Type B pancreatic cell (in vitro differentiated cells): Measurements from ENCODE around the gene CYP3A7. TPM values are rescaled to one million over a fixed set of nuclear protein-coding genes. Genes with fewer than 3 reads are reported as not detected.

Source experiments
- DNase-seq: peaks from one replicate; pipeline ENCODE4 v3.0.0; 2021; ENCODE audit warnings: mixed read lengths; ENCODE audit not compliant: unreplicated experiment; ENCODE audit errors: extremely low spot score
- H3K27ac Mint-ChIP-seq: 2 replicates; pipeline ENCODE4 v1.8.0; 2021; ENCODE audit warnings: mild to moderate bottlenecking, mixed read lengths
- H3K27me3 Mint-ChIP-seq: 2 replicates; pipeline ENCODE4 v1.8.0; 2021; ENCODE audit warnings: mixed read lengths
- H3K36me3 Mint-ChIP-seq: 2 replicates; pipeline ENCODE4 v1.8.0; 2021; ENCODE audit warnings: mixed read lengths
- H3K4me1 Mint-ChIP-seq: one replicate; pipeline ENCODE4 v1.8.0; 2021; ENCODE audit warnings: mixed read lengths; ENCODE audit not compliant: unreplicated experiment
- H3K4me3 Mint-ChIP-seq: 2 replicates; pipeline ENCODE4 v1.8.0; 2021; ENCODE audit warnings: mild to moderate bottlenecking, mixed read lengths
- H3K9me3 Mint-ChIP-seq: 2 replicates; pipeline ENCODE4 v1.8.0; 2021; ENCODE audit warnings: mixed read lengths
- CTCF ChIP-seq: fragments of 200-600 bp; sonication (generic); conservative IDR thresholded peaks from 2 replicates; pipeline ENCODE4 v1.5.0; 2021; ENCODE audit warnings: antibody characterized with exemption, mild to moderate bottlenecking
- total RNA-seq: library from RNA; stranded (reverse); gene quantifications from 2 replicates; pipeline ENCODE4 v1.2.1, GENCODE V29; 2021; ENCODE audit warnings: low replicate concordance

CYP3A7 gene
- total RNA-seq, 1 donor from 2014 or later, result 0.46 TPM

DNA sequence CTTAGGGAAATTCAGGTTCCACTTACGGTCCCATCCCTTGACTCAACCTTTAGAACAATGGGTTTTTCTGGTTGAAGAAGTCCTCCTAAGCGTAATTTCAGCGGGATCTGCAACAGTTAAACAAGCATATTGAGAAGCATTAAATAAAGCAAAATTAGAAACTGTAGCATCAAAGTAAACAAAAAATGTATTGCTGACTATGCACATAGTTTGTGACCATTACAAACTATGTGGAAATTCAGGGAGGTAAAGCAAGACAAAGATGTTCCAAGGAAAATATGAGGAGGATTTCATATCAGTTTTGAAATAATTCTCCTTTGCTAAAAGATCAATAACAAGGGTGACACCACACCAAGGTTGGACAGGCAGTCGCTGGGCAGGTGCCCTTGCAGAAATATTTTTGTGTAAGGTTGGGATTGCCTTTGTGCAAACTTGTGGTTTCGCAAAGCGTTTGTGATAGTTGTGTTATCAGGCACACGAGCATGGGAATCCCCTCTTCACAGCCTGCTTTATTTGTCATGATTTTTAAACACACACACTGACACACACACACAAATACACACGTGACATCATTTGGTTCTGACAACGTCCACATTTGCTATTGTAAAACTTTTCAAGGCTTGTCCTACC is 49.8 kb downstream of the CYP3A7 start:
- peaks cover 14% of the 10 kb centered on the region for H3K36me3 Mint-ChIP-seq
- H3K4me1 Mint-ChIP-seq, result no peaks in the 10 kb centered on the region
- peaks cover 13% of the 10 kb centered on the region for H3K9me3 Mint-ChIP-seq
- DNase-seq, result no peak
- no peak for TF ChIP-seq CTCF
- H3K27me3 Mint-ChIP-seq, result no peaks in the 10 kb centered on the region
- no peak overlapping the region for H3K4me3 Mint-ChIP-seq
- H3K27ac Mint-ChIP-seq, result no peak overlapping the region

- H3K36me3 Mint-ChIP-seq, result peaks cover 18% of the 10 kb centered on the region
- no peak for DNase-seq
- no peak for TF ChIP-seq CTCF
- H3K27me3 Mint-ChIP-seq, result no peaks in the 10 kb centered on the region
- H3K4me3 Mint-ChIP-seq, result peak within 1 kb of the TSS; percentile 87
- peaks cover 8% of the 10 kb centered on the region for H3K4me1 Mint-ChIP-seq
- peak within 1 kb of the TSS; percentile 88 for H3K27ac Mint-ChIP-seq
- peaks cover 13% of the 10 kb centered on the region for H3K9me3 Mint-ChIP-seq
These were observed 55.4 kb downstream of the CYP3A7 start, which contains the start of gene CYP3A5 for GRCh38 chr7:99679400-99680191. Gene CYP3A5 (minus strand): TSS chr7:99679996. CDS start chr7:99679896, 100 bp downstream.

- H3K4me1 Mint-ChIP-seq, result peaks cover 8% of the 10 kb centered on the region
- peak overlapping the region; percentile 87 for H3K4me3 Mint-ChIP-seq
- H3K9me3 Mint-ChIP-seq, result peaks cover 13% of the 10 kb centered on the region
- H3K27me3 Mint-ChIP-seq, result no peaks in the 10 kb centered on the region
- peaks cover 18% of the 10 kb centered on the region for H3K36me3 Mint-ChIP-seq
- no peak for TF ChIP-seq CTCF
- peak overlapping the region; percentile 88 for H3K27ac Mint-ChIP-seq
- no peak for DNase-seq
These were observed 56.0 kb downstream of the CYP3A7 start for GRCh38 chr7:99679032-99679399.

DNA sequence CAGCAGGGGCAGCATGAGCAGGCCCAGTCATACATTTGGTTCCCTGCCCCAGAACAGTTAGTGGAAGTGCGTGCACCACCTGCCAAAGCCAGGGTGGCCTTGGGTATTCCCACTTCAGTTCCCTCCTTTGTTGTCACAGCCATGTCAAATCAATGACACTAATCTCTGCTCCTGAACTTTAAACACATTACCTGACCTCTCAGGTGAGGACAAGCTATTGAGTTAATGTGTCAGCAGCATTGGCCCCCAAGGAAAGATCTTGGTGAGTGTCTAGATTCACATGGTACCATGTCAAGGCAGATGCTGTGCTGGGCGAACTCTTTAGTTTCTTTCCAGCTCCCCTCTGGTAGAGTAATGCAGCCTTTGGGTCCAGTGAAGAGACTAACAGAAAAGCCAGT is 57.3 kb downstream of the CYP3A7 start:
- Mint-ChIP-seq H3K9me3 (peaks cover 6% of the 10 kb centered on the region), H3K27me3 (no peaks in the 10 kb centered on the region), H3K36me3 (peaks cover 8% of the 10 kb centered on the region), H3K4me1 (peaks cover 8% of the 10 kb centered on the region), H3K4me3 (peak overlapping the region; percentile 87), H3K27ac (no peak overlapping the region)
- no peak for DNase-seq
- no peak for TF ChIP-seq CTCF

DNA sequence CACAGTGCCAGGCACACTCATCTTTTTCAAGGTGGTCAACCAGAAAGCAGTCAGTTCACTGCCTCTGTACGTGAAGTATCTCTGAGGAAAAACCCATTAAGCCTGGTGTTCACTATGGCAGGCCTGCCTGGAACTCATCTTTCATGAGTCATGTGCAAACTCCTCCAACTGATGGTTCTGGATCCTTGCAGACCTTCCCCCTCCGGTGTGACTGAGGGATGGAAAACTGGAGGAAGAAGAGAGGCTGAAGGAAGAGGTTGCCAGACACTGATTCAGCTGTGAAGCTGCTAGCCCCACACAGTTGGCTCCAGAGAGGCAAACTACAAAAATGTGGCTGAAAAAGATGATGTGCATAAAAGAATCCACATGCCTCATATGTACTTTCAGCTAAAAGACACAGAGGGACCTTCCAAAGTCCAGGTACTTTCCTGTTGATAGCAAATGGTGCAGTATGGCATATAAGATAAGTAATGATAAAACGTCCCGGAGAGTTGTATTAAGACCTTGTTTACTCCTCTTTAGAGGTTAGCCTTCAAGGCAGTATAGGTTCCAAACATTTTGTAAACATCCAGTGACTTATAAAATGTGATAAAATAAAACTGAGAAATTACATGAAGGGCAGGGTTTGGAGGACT is 57.9 kb downstream of the CYP3A7 start:
- DNase-seq, result no peak
- no peak for TF ChIP-seq CTCF
- H3K4me1 Mint-ChIP-seq, result peaks cover 8% of the 10 kb centered on the region
- H3K27ac Mint-ChIP-seq, result no peak overlapping the region
- H3K36me3 Mint-ChIP-seq, result peaks cover 4% of the 10 kb centered on the region
- H3K27me3 Mint-ChIP-seq, result no peaks in the 10 kb centered on the region
- H3K4me3 Mint-ChIP-seq, result peak overlapping the region; percentile 87
- H3K9me3 Mint-ChIP-seq, result peaks cover 1% of the 10 kb centered on the region
